ENCODE results near the gene LY6G6F.

DNA sequence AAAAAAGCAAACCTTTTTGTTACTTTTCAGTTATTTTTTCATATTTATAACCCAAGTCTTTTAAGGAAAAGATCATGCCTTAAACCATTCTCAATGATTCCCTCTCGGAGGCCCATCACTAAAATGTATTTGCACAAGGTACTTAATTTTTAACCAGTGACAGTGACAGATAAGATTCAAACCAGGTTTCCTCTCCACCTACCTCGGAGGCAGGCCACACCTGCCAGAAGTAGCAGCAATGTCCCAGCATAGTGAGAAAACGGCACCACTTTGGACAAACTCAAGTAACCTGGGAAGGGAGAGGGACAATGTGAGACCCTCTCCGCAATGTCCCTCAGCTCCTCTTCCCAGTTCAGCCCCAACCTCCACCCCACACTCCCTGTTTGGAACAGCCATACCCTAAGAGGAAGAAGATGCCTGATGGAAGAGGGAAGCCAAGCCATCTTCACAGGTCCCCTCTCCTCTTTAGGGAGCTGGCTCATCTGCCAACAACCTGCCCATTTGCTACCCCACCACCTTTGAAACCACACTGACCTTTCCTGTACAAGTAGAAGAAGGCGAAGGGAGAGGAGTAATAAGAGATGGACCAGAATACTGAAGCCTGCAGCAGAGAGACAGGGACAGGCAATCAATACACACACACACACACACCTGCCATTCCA, 5.8 kb upstream of the LY6G6F start:
- TF ChIP-seq EZH2phosphoT487 (conservative IDR thresholded peaks at IDR 0.05; ENCODE audit: low read length) (no peak), CTCF (IDR thresholded peaks at IDR 0.05; ENCODE audit: insufficient read depth, low read length, poor library complexity, severe bottlenecking) (no peak)
